ENCODE measurements around the gene NTN4. TPM values are rescaled to one million over a fixed set of nuclear protein-coding genes. Genes with fewer than 3 reads are reported as not detected.

Gene NTN4
- polyA plus RNA-seq, 1 of the 3 experiments (the other 2 are of a cell fraction): 0.08 TPM

- ChIA-PET POLR2A (no interaction called here), CTCF (no interaction called here)
- Histone ChIP-seq H3K36me3 (replicated peaks in 1 of 2; ENCODE audit: control insufficient read depth in 1 of 2, insufficient read depth in 2 of 2, low read length in 1 of 2) (no peaks in the 10 kb centered on the region), H2AFZ (ENCODE audit: low read depth) (no peak overlapping the region), H3K27me3 (ENCODE audit: insufficient read depth) (no peaks in the 10 kb centered on the region; the same call in 1 of the 2 replicates), H3K9ac (no peak overlapping the region), H3K9me3 (no peaks in the 10 kb centered on the region), H3F3A (replicated peaks; ENCODE audit: insufficient read depth) (no peaks in the 10 kb centered on the region), H3K9me2 (no peaks in the 10 kb centered on the region), H3K4me2 (no peak overlapping the region), H4K20me1 (ENCODE audit: insufficient read depth) (no peaks in the 10 kb centered on the region), H3K79me2 (ENCODE audit: insufficient read depth) (no peaks in the 10 kb centered on the region), H3K4me1 (ENCODE audit: control insufficient read depth in 1 of 2, insufficient read depth in 2 of 2, low read depth in 1 of 2, low read length in 1 of 2) (no peaks in the 10 kb centered on the region), H3K27ac (ENCODE audit: low read depth in 2 of 2, low read length in 1 of 2) (no peak overlapping the region), H3K4me3 (ENCODE audit: low read depth in 2 of 2, low read length in 1 of 2) (no peak overlapping the region)
- no peak for DNase-seq
- TF ChIP-seq, protein P1, sequence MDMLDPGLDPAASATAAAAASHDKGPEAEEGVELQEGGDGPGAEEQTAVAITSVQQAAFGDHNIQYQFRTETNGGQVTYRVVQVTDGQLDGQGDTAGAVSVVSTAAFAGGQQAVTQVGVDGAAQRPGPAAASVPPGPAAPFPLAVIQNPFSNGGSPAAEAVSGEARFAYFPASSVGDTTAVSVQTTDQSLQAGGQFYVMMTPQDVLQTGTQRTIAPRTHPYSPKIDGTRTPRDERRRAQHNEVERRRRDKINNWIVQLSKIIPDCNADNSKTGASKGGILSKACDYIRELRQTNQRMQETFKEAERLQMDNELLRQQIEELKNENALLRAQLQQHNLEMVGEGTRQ (IDR thresholded peaks at IDR 0.05; ENCODE audit: borderline replicate concordance, low read depth, low read length): no peak
- TF ChIP-seq, protein P2, sequence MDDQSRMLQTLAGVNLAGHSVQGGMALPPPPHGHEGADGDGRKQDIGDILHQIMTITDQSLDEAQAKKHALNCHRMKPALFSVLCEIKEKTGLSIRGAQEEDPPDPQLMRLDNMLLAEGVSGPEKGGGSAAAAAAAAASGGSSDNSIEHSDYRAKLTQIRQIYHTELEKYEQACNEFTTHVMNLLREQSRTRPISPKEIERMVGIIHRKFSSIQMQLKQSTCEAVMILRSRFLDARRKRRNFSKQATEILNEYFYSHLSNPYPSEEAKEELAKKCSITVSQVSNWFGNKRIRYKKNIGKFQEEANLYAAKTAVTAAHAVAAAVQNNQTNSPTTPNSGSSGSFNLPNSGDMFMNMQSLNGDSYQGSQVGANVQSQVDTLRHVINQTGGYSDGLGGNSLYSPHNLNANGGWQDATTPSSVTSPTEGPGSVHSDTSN (IDR thresholded peaks at IDR 0.05): no peak
- TF ChIP-seq EP300 (IDR thresholded peaks at IDR 0.05; ENCODE audit: borderline replicate concordance in 1 of 2, low read depth in 1 of 2, low read length in 1 of 2) (no peak), POLR2AphosphoS5 (IDR thresholded peaks at IDR 0.05; ENCODE audit: low read depth, low read length) (no peak), GABPA (IDR thresholded peaks at IDR 0.05; ENCODE audit: low read depth) (no peak), FOXM1 (IDR thresholded peaks at IDR 0.05; ENCODE audit: low read depth) (no peak), RCOR1 (IDR thresholded peaks at IDR 0.05; ENCODE audit: low read length) (no peak), NFIC (IDR thresholded peaks at IDR 0.05; ENCODE audit: borderline replicate concordance) (no peak), CHD2 (IDR thresholded peaks at IDR 0.05; ENCODE audit: low read length, partially characterized antibody) (no peak), RAD21 (IDR thresholded peaks at IDR 0.05; ENCODE audit: low read length) (no peak), YY1 (IDR thresholded peaks at IDR 0.05; ENCODE audit: low read depth) (no peak)
- TF ChIP-seq, protein P3, sequence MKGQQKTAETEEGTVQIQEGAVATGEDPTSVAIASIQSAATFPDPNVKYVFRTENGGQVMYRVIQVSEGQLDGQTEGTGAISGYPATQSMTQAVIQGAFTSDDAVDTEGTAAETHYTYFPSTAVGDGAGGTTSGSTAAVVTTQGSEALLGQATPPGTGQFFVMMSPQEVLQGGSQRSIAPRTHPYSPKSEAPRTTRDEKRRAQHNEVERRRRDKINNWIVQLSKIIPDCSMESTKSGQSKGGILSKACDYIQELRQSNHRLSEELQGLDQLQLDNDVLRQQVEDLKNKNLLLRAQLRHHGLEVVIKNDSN (IDR thresholded peaks at IDR 0.05; ENCODE audit: borderline replicate concordance, low read depth): no peak
- TF ChIP-seq, protein P4, sequence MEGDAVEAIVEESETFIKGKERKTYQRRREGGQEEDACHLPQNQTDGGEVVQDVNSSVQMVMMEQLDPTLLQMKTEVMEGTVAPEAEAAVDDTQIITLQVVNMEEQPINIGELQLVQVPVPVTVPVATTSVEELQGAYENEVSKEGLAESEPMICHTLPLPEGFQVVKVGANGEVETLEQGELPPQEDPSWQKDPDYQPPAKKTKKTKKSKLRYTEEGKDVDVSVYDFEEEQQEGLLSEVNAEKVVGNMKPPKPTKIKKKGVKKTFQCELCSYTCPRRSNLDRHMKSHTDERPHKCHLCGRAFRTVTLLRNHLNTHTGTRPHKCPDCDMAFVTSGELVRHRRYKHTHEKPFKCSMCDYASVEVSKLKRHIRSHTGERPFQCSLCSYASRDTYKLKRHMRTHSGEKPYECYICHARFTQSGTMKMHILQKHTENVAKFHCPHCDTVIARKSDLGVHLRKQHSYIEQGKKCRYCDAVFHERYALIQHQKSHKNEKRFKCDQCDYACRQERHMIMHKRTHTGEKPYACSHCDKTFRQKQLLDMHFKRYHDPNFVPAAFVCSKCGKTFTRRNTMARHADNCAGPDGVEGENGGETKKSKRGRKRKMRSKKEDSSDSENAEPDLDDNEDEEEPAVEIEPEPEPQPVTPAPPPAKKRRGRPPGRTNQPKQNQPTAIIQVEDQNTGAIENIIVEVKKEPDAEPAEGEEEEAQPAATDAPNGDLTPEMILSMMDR (IDR thresholded peaks at IDR 0.05): no peak
- TF ChIP-seq, protein P5, sequence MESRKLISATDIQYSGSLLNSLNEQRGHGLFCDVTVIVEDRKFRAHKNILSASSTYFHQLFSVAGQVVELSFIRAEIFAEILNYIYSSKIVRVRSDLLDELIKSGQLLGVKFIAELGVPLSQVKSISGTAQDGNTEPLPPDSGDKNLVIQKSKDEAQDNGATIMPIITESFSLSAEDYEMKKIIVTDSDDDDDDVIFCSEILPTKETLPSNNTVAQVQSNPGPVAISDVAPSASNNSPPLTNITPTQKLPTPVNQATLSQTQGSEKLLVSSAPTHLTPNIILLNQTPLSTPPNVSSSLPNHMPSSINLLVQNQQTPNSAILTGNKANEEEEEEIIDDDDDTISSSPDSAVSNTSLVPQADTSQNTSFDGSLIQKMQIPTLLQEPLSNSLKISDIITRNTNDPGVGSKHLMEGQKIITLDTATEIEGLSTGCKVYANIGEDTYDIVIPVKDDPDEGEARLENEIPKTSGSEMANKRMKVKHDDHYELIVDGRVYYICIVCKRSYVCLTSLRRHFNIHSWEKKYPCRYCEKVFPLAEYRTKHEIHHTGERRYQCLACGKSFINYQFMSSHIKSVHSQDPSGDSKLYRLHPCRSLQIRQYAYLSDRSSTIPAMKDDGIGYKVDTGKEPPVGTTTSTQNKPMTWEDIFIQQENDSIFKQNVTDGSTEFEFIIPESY (IDR thresholded peaks at IDR 0.05; ENCODE audit: borderline replicate concordance, low read depth): no peak
These were observed 91.0 kb downstream of the NTN4 start for GRCh38 chr12:95699579-95699978.
